ENCODE data around the gene CHRDL2.
A peak's percentile ranks its signal among the peaks of the same experiment; 100 is the strongest.

DNA sequence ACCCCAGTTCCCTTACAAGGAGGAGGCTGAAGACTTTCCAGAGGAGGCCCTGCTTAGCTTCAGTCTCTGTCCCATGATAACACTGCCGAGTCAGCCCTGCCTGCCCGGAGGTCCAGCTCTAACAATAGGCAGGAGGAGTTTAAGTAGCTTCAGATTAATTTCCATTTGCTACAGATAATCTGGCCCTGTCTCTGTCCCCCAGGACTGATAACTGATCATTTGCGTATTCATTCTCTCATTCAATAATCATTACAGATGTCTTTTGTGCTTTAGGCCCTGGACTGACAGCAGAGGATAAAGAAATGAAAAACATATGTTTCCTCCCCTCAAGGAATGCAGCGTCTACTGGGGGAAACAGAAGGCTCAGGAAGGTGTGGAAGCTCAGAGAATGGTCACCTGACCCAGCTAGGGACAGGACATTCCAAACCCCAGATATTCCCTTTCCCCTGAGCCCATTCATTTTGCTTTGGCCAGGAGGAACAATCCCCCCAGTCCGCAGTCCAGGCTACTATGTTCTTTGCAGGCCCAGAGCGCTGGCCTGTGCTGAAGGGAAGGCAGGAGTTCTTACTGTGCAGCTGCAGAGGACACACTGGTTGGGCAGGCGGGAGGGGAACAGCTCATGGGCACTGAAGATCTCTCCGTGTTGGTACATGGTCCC lies 20.8 kb downstream of the CHRDL2 start:
- TF ChIP-seq SMC3 (IDR thresholded peaks at IDR 0.05; ENCODE audit: low read depth, low read length): no peak
- TF ChIP-seq, protein P1, sequence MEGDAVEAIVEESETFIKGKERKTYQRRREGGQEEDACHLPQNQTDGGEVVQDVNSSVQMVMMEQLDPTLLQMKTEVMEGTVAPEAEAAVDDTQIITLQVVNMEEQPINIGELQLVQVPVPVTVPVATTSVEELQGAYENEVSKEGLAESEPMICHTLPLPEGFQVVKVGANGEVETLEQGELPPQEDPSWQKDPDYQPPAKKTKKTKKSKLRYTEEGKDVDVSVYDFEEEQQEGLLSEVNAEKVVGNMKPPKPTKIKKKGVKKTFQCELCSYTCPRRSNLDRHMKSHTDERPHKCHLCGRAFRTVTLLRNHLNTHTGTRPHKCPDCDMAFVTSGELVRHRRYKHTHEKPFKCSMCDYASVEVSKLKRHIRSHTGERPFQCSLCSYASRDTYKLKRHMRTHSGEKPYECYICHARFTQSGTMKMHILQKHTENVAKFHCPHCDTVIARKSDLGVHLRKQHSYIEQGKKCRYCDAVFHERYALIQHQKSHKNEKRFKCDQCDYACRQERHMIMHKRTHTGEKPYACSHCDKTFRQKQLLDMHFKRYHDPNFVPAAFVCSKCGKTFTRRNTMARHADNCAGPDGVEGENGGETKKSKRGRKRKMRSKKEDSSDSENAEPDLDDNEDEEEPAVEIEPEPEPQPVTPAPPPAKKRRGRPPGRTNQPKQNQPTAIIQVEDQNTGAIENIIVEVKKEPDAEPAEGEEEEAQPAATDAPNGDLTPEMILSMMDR (IDR thresholded peaks at IDR 0.05): no peak
- TF ChIP-seq YY1 (IDR thresholded peaks at IDR 0.05; ENCODE audit: low read depth): no peak
- TF ChIP-seq, protein P2, sequence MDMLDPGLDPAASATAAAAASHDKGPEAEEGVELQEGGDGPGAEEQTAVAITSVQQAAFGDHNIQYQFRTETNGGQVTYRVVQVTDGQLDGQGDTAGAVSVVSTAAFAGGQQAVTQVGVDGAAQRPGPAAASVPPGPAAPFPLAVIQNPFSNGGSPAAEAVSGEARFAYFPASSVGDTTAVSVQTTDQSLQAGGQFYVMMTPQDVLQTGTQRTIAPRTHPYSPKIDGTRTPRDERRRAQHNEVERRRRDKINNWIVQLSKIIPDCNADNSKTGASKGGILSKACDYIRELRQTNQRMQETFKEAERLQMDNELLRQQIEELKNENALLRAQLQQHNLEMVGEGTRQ (IDR thresholded peaks at IDR 0.05; ENCODE audit: borderline replicate concordance, low read depth, low read length): 0 out of 2 replicates have a peak, but pooled peaks have one; percentile 13
- peak in 1 of 2 experiments; percentile 87; a peak in 2 of 4 replicates for TF ChIP-seq EP300 (IDR thresholded peaks at IDR 0.05; ENCODE audit: borderline replicate concordance in 1 of 2, low read depth in 1 of 2, low read length in 1 of 2)
- TF ChIP-seq, protein P3, sequence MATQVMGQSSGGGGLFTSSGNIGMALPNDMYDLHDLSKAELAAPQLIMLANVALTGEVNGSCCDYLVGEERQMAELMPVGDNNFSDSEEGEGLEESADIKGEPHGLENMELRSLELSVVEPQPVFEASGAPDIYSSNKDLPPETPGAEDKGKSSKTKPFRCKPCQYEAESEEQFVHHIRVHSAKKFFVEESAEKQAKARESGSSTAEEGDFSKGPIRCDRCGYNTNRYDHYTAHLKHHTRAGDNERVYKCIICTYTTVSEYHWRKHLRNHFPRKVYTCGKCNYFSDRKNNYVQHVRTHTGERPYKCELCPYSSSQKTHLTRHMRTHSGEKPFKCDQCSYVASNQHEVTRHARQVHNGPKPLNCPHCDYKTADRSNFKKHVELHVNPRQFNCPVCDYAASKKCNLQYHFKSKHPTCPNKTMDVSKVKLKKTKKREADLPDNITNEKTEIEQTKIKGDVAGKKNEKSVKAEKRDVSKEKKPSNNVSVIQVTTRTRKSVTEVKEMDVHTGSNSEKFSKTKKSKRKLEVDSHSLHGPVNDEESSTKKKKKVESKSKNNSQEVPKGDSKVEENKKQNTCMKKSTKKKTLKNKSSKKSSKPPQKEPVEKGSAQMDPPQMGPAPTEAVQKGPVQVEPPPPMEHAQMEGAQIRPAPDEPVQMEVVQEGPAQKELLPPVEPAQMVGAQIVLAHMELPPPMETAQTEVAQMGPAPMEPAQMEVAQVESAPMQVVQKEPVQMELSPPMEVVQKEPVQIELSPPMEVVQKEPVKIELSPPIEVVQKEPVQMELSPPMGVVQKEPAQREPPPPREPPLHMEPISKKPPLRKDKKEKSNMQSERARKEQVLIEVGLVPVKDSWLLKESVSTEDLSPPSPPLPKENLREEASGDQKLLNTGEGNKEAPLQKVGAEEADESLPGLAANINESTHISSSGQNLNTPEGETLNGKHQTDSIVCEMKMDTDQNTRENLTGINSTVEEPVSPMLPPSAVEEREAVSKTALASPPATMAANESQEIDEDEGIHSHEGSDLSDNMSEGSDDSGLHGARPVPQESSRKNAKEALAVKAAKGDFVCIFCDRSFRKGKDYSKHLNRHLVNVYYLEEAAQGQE (IDR thresholded peaks at IDR 0.05; ENCODE audit: low read depth, low read length): no peak
- TF ChIP-seq EZH2phosphoT487 (IDR thresholded peaks at IDR 0.05; ENCODE audit: borderline replicate concordance, low read depth): no peak
- TF ChIP-seq TAF1 (IDR thresholded peaks at IDR 0.05; ENCODE audit: borderline replicate concordance, low read depth, low read length): no peak
- TF ChIP-seq FOXM1 (IDR thresholded peaks at IDR 0.05; ENCODE audit: low read depth): no peak
- TF ChIP-seq MXI1 (IDR thresholded peaks at IDR 0.05; ENCODE audit: low read depth, low read length): no peak
- TF ChIP-seq, protein P4, sequence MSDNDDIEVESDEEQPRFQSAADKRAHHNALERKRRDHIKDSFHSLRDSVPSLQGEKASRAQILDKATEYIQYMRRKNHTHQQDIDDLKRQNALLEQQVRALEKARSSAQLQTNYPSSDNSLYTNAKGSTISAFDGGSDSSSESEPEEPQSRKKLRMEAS (IDR thresholded peaks at IDR 0.05; ENCODE audit: low read depth): no peak
- no peak for TF ChIP-seq GABPA (IDR thresholded peaks at IDR 0.05; ENCODE audit: low read depth)
- peak; percentile 95 for TF ChIP-seq RCOR1 (IDR thresholded peaks at IDR 0.05; ENCODE audit: low read length)
